Astrocyte of the spinal cord (primary cell): Measurements from ENCODE around the gene KANSL1.

Source experiments
- DNase-seq: peaks from one replicate; pipeline ENCODE4 v3.0.0; 2011; ENCODE audit warnings: low read depth, low spot score
- H3K4me3 ChIP-seq: 2 replicates; pipeline ENCODE4 v1.5.1; 2011; ENCODE audit warnings: low read depth, mild to moderate bottlenecking, low read length, moderate library complexity
- CTCF ChIP-seq: IDR thresholded peaks from 2 replicates; pipeline ENCODE4 v1.5.1; 2012; ENCODE audit warnings: low read depth, mild to moderate bottlenecking, low read length, inconsistent platforms
- in situ Hi-C: cut with HindIII; loops from 2 replicates; pipeline ENCODE4 v1.10.0; 2017; ENCODE audit warnings: low sequenced_read_pairs

Gene KANSL1

GRCh38 chr17:46167267-46167666, 26.0 kb downstream of the KANSL1 start:
- in situ Hi-C loops: no loop called here
- no peak for DNase-seq
- H3K4me3 ChIP-seq: no peak overlapping the region
- no peak for TF ChIP-seq CTCF

- no peak for DNase-seq
- TF ChIP-seq CTCF: no peak
- no peak overlapping the region for H3K4me3 ChIP-seq
- in situ Hi-C loops: no loop called here
These were observed 26.5 kb downstream of the KANSL1 start for GRCh38 chr17:46166692-46167249.

- H3K4me3 ChIP-seq: no peak overlapping the region
- in situ Hi-C loops: no loop called here
- no peak for DNase-seq
- TF ChIP-seq CTCF: no peak
These were observed 29.2 kb downstream of the KANSL1 start for GRCh38 chr17:46163929-46164594.

- no peak for TF ChIP-seq CTCF
- no peak overlapping the region for H3K4me3 ChIP-seq
- in situ Hi-C loops: no loop called here
- DNase-seq: no peak
These were observed 29.9 kb downstream of the KANSL1 start for GRCh38 chr17:46163316-46163715.

- no peak overlapping the region for H3K4me3 ChIP-seq
- TF ChIP-seq CTCF: no peak
- in situ Hi-C loops: no loop called here
- no peak for DNase-seq
These were observed 30.4 kb downstream of the KANSL1 start for GRCh38 chr17:46162866-46163265.

- in situ Hi-C loops: no loop called here
- DNase-seq: no peak
- TF ChIP-seq CTCF: no peak
- H3K4me3 ChIP-seq: no peak overlapping the region
These were observed 33.1 kb downstream of the KANSL1 start for GRCh38 chr17:46160169-46160568.
